HEK293T (cell line): ENCODE results near the gene PTPRD.

Source experiments
- CTCF ChIA-PET: fragments of 350-600 bp; formaldehyde crosslinking; extraction: SDS; loops from one replicate; lab custom pipeline; 2021; ENCODE audit warnings: antibody characterized with exemption, inconsistent platforms; lab: Yijun Ruan, JAX
- POLR2A ChIA-PET: fragments of 350-600 bp; formaldehyde crosslinking; extraction: SDS; loops from one replicate; lab custom pipeline; 2020; ENCODE audit warnings: antibody characterized with exemption, inconsistent platforms; lab: Yijun Ruan, JAX
- DNase-seq: peaks from one replicate; pipeline ENCODE4 v3.0.0; 2012; ENCODE audit warnings: mixed read lengths; ENCODE audit errors: extremely low spot score
- ARNT ChIP-seq: fragments of 450-650 bp; IDR thresholded peaks from 2 replicates; pipeline ENCODE4 v1.6.1; 2017; ENCODE audit warnings: mild to moderate bottlenecking
- BHLHE40 ChIP-seq: fragments of 450-650 bp; IDR thresholded peaks from 2 replicates; pipeline ENCODE4 v1.6.1; 2016; ENCODE audit warnings: mild to moderate bottlenecking, moderate library complexity, borderline replicate concordance
- CTBP1 ChIP-seq: fragments of 450-650 bp; IDR thresholded peaks from 2 replicates; pipeline ENCODE4 v1.6.1; 2016; ENCODE audit warnings: borderline replicate concordance
- ELF4 ChIP-seq: fragments of 450-650 bp; IDR thresholded peaks from 2 replicates; pipeline ENCODE4 v1.6.1; 2017; ENCODE audit warnings: antibody characterized with exemption
- FOXA1 ChIP-seq: fragments of 450-650 bp; IDR thresholded peaks from 2 replicates; pipeline ENCODE4 v1.6.1; 2016; ENCODE audit warnings: mild to moderate bottlenecking
- FOXK2 ChIP-seq: fragments of 450-650 bp; IDR thresholded peaks from 2 replicates; pipeline ENCODE4 v1.6.1; 2016; ENCODE audit warnings: mild to moderate bottlenecking
- FOXM1 ChIP-seq: fragments of 450-650 bp; IDR thresholded peaks from 2 replicates; pipeline ENCODE4 v1.6.1; 2017; ENCODE audit warnings: mild to moderate bottlenecking, borderline replicate concordance
- HDGF ChIP-seq: fragments of 450-650 bp; IDR thresholded peaks from 2 replicates; pipeline ENCODE4 v1.6.1; 2017; ENCODE audit warnings: antibody characterized with exemption, borderline replicate concordance
- L3MBTL2 ChIP-seq: fragments of 450-650 bp; conservative IDR thresholded peaks from 2 replicates; pipeline ENCODE4 v1.6.1; 2016; ENCODE audit warnings: mild to moderate bottlenecking
- LEF1 ChIP-seq: fragments of 450-650 bp; IDR thresholded peaks from 2 replicates; pipeline ENCODE4 v1.6.1; 2017; ENCODE audit warnings: mild to moderate bottlenecking, borderline replicate concordance
- NFRKB ChIP-seq: fragments of 450-650 bp; IDR thresholded peaks from 2 replicates; pipeline ENCODE4 v1.6.1; 2016; ENCODE audit warnings: mild to moderate bottlenecking, moderate library complexity
- SP1 ChIP-seq: fragments of 450-650 bp; IDR thresholded peaks from 2 replicates; pipeline ENCODE4 v1.6.1; 2017
- SUZ12 ChIP-seq: fragments of 450-650 bp; IDR thresholded peaks from 2 replicates; pipeline ENCODE4 v1.6.1; 2016; ENCODE audit warnings: mild to moderate bottlenecking
- TARDBP ChIP-seq: fragments of 450-650 bp; IDR thresholded peaks from 2 replicates; pipeline ENCODE4 v1.6.1; 2016
- ZNF384 ChIP-seq: fragments of 450-650 bp; IDR thresholded peaks from 2 replicates; pipeline ENCODE4 v1.6.1; 2016
- TF ChIP-seq, protein P1 (sequence below): fragments of 450-650 bp; IDR thresholded peaks from 2 replicates; pipeline ENCODE4 v1.6.1; 2016

The PTPRD gene

DNA sequence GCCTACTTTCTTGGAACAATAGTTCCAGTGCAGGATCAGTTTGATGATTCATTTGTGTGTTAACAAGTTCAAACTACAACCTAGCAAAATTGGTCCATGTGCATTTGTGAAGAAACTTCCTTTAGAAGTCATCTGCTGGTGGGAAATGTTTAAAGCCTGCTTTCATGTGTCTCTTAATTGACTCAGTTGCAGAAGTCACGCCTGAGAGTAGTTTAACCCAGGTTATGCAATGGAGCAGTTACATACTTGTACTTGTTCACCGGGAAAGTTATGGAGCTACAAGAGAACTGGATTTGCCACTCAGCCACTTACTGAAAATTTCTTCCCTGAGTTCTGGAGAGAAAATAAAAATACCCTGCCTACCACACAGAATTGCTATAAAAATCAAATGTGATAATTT lies 1397.8 kb downstream of the PTPRD start:
- ChIA-PET POLR2A (no interaction called here), CTCF (no interaction called here)
- no peak for DNase-seq
- TF ChIP-seq HDGF (no peak), SP1 (no peak), NFRKB (no peak), L3MBTL2 (no peak), ARNT (no peak), FOXK2 (no peak), TARDBP (no peak), LEF1 (no peak), SUZ12 (no peak), BHLHE40 (no peak), ZNF384 (no peak), FOXA1 (no peak), FOXM1 (no peak)

- DNase-seq = no peak
- TF ChIP-seq ELF4 (no peak), BHLHE40 (no peak), ZNF384 (no peak), SUZ12 (no peak), TARDBP (no peak), L3MBTL2 (no peak), LEF1 (no peak), NFRKB (no peak), FOXK2 (no peak), FOXM1 (no peak), SP1 (no peak), FOXA1 (no peak), ARNT (no peak), HDGF (no peak), CTBP1 (no peak)
- TF ChIP-seq, protein P1, sequence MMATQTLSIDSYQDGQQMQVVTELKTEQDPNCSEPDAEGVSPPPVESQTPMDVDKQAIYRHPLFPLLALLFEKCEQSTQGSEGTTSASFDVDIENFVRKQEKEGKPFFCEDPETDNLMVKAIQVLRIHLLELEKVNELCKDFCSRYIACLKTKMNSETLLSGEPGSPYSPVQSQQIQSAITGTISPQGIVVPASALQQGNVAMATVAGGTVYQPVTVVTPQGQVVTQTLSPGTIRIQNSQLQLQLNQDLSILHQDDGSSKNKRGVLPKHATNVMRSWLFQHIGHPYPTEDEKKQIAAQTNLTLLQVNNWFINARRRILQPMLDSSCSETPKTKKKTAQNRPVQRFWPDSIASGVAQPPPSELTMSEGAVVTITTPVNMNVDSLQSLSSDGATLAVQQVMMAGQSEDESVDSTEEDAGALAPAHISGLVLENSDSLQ = no peak
- POLR2A ChIA-PET = no interaction called here
- CTCF ChIA-PET = interaction anchor here (0.6 kb wide), 1 partner anchor 93 kb away, joined by 3 read pairs; no protein-coding TSS in a partner anchor
Observed at GRCh38 chr9:9214066-9214465, 1398.7 kb downstream of the PTPRD start.

DNA sequence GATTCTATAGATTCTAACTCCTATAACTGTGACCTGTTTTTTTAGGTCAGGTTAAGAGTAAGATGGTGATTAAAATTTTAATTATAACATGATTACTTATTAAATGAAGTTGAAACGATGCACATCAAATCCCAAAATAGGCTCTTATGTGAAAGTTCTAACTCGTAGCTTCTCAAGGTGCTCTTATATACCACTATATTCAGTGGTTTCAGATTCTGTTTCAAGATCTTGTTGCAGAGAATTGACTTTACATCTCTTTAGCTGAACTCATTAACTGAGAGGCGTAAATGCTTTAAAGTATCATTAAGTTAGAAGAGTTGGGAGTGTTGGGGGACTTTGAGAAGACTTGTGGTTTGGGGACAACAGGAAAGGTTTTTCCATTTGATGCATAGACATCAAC lies 1399.8 kb downstream of the PTPRD start:
- CTCF ChIA-PET = no interaction called here
- POLR2A ChIA-PET = no interaction called here
- no peak for TF ChIP-seq ELF4
- TF ChIP-seq SUZ12 = no peak
- TF ChIP-seq L3MBTL2 = no peak
- no peak for TF ChIP-seq ARNT
- TF ChIP-seq SP1 = no peak
- TF ChIP-seq, protein P1 = no peak
- no peak for TF ChIP-seq FOXA1
- TF ChIP-seq NFRKB = no peak
- no peak for TF ChIP-seq LEF1
- no peak for TF ChIP-seq ZNF384
- TF ChIP-seq HDGF = no peak
- no peak for TF ChIP-seq TARDBP
- no peak for TF ChIP-seq FOXK2
- no peak for TF ChIP-seq CTBP1
- DNase-seq = no peak

DNA sequence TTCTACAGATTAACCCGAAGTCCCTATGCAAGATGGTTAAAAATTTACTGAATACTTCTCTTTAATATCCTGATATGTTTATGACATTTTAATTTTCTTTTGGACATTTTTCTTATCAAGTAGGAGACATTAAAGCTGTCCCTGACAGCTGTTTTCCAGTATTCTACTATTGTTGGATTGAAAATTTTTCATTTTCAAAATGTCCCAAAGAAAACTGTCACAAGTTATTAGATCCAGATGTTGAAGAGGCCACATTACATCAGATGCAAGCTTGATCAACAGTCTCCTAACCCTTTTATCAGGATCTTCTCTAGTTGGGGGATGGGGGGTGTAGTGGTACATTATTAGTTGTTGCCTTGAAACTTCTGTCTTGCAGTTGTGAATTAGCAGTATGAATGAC lies 1410.5 kb downstream of the PTPRD start:
- TF ChIP-seq ARNT = no peak
- TF ChIP-seq FOXA1 = no peak
- TF ChIP-seq CTBP1 = no peak
- TF ChIP-seq, protein P1 = no peak
- TF ChIP-seq FOXK2 = no peak
- no peak for TF ChIP-seq BHLHE40
- TF ChIP-seq TARDBP = no peak
- no peak for TF ChIP-seq FOXM1
- no peak for TF ChIP-seq SUZ12
- no peak for TF ChIP-seq ELF4
- TF ChIP-seq HDGF = no peak
- no peak for DNase-seq
- ChIA-PET CTCF (interaction anchor here (0.6 kb wide), 1 partner anchor 110 kb away, joined by 3 read pairs; no protein-coding TSS in a partner anchor), POLR2A (no interaction called here)

DNA sequence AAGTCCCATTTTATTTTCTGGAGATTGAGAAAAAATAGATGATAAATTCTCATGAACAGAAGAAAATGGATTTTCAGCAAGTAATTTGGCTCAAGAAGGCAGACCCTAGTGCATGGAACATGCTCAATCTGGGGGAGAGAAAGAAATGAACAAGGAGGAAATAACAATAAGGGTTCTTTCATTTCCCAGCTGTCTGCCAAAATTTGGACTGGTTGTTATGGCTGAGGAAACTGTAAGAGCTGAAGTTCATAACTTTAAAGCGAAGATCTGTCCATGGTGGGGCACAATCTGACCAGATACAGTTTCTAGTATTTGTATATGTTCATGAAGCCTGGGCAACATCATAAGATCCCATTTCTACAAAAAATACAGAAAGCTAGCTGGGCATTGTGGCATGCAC lies 1426.7 kb downstream of the PTPRD start:
- ChIA-PET CTCF (no interaction called here), POLR2A (no interaction called here)
- no peak for TF ChIP-seq L3MBTL2
- TF ChIP-seq FOXM1 = no peak
- no peak for TF ChIP-seq HDGF
- TF ChIP-seq LEF1 = no peak
- TF ChIP-seq ZNF384 = no peak
- no peak for TF ChIP-seq ARNT
- no peak for TF ChIP-seq BHLHE40
- TF ChIP-seq TARDBP = no peak
- DNase-seq = no peak

- ChIA-PET POLR2A (no interaction called here), CTCF (no interaction called here)
- no peak for DNase-seq
- TF ChIP-seq LEF1 (no peak), HDGF (no peak), FOXM1 (no peak), SUZ12 (no peak), L3MBTL2 (no peak), FOXA1 (no peak), ARNT (no peak), SP1 (no peak), FOXK2 (no peak), NFRKB (no peak), ELF4 (no peak), BHLHE40 (no peak), CTBP1 (no peak), ZNF384 (no peak), TARDBP (no peak)
- TF ChIP-seq, protein P1 = no peak
Observed at GRCh38 chr9:9182431-9182830, 1430.4 kb downstream of the PTPRD start.
